Stimulated activated CD8-positive, alpha-beta memory T cell treated with anti-CD3 and anti-CD28 coated beads, Interleukin-2, amount 100 ng/mL, for 48 hours (primary cell): ENCODE results near the gene NCF2.
"Not testable (repeated sequence)": the region's sequence is repeated elsewhere in the genome, so short reads cannot be mapped to it uniquely, and the experiment has no call there.

Source experiments
- DNase-seq, 2 donors: peaks; one replicate each; pipeline ENCODE4 v3.0.0-alpha.2; 2020; ENCODE audit warnings: low read depth in 2 of 2

Gene NCF2

DNA sequence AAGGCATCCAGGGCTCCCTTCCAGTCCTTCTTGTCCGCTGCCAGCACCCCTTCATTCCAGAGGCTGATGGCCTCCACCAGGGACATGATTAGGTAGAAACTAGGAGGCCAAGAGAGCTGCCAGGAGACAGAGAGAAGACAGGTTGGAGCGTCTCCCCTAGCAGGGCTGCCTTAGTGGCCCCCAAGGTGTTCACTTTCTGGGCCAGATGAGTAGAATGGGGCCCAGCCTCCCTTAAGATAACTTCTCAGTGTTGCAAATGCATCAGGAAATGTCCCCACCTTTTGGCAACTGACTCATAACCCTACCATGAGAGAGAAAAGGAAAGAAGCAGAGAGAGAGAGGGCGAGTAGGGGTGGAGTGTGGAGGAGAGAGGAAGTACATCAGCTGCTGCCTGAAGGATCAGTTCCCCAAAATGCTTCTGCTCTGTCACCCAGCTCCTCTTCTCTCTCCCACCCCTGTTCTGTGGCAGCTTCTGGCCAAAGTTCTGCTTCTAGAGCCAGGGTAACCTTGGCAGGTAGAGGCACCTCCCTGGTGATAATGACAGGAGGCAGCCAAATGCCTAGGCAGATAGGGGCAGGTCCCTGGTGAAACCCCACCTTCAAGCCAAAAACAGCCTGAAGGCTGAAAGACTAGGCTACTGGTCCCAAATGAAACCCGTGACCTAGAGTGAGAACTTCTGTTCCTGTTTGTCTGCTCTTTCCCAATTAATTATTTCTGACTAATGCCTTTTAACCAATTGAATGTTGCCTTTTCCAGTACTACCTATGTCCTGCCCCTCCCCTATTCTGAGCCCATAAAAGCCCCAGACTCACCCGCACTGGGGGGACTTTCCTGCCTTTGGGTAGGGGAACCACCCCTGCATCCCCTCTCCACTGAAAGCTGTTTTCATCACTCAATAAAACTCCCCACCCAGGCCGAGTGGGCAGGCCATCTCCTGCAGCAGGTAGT lies at the start of gene NCF2:
TSS of gene NCF2 (minus strand) at position 216 of the 948 bp plus-strand sequence. CDS start at position 86, 130 bp downstream.
- peak in 1 of 2 donors; percentile 8 for DNase-seq

DNA sequence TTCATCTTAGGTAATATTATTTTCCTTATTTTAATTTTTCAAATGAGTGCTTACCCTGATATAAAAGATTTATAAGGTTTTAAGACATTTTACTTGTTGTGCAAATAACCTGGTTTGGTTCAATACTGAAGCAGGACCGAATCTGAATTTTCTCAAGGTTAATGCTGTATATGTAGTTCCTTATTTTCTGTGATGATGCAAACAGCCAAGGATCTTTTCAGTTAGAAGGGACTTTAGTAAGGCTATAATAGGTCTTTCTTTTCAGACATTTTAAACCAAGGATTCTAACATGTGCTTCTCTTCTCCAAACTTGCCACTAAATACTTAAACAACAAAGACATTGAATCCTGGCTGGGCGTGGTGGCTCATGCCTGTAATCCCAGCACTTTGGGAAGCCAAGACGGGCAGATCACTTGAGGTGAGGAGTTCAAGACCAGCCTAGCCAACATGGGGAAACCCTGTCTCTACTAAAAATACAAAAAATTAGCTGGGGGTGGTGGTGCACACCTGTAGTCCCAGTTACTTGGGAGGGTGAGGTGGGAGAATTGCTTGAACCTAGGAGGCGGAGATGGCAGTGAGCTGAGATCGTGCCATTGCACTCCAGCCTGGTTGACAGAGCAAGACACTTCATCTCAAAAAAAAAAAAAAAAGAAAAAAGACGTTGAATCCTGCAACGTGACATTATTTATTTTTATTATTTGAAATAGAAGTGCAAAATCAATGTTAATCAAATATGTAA lies 48.6 kb upstream of the NCF2 start:
- no peak for DNase-seq

- no peak for DNase-seq
These were observed 46.5 kb upstream of the NCF2 start for GRCh38 chr1:183636783-183637182.

- DNase-seq, result no peak
These were observed 46.0 kb upstream of the NCF2 start for GRCh38 chr1:183636334-183636682.

GRCh38 chr1:183635606-183636333 lies 45.5 kb upstream of the NCF2 start, which contains the start of gene ARPC5:
TSS of gene ARPC5 (minus strand) at chr1:183635783. CDS start at chr1:183635659, 124 bp downstream.
- DNase-seq, result peak; percentile 95 to 96

DNA sequence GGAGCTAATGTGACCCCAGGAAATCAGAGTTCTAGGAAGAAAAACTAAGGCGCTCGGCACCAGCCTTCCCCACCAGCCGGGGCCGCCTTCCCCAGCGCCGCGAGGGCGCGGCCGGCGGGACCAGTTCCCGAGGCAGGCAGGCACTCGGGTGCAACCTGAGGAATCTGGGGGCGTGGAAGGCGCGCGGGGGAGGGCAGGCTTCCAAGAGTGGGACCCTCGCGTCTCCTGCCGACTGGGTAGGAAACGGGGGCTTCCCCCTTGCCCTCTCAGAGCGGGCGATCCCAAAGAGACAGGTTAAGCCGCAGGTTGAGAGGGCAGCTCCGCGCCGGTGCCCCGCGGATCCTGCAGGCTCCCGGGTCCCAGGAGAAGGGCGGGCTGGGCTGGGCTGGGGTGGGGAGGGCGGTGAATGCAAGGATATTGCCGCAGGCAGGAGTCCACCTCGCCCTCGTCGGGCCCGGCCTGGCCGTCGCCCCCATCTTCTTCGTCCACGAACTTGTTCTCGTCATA lies 44.9 kb upstream of the NCF2 start:
- DNase-seq, result peak in 1 of 2 donors; percentile 12

DNA sequence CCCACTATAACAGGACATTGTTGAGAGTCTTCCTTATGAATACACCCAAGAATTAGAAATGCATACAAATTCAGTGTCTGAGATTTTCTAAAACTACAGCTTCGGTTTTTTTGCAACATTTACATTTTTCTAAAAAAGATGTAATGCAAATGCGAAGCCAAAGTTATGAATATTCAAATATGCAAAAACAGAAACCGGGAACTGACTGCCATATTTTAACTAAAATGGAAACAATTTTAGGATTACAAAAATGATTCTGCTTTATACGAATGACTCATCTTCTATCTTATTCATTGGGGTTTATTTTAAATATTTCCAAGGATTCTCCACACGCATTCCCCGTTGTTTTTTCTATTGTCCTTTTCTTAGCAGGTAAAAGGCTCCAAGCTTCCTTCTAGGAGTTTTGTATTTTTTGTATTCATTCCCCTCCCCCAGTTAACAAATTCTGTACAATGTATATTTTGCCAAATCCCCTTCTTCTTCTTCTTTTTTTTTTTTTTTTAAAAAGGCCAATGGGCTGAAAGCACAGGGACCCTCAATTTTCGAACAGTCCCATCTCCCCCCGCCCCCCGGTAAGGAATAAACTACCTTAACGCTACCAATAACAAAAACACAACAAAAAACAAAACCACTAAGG lies 44.3 kb upstream of the NCF2 start:
- DNase-seq, result no peak

DNA sequence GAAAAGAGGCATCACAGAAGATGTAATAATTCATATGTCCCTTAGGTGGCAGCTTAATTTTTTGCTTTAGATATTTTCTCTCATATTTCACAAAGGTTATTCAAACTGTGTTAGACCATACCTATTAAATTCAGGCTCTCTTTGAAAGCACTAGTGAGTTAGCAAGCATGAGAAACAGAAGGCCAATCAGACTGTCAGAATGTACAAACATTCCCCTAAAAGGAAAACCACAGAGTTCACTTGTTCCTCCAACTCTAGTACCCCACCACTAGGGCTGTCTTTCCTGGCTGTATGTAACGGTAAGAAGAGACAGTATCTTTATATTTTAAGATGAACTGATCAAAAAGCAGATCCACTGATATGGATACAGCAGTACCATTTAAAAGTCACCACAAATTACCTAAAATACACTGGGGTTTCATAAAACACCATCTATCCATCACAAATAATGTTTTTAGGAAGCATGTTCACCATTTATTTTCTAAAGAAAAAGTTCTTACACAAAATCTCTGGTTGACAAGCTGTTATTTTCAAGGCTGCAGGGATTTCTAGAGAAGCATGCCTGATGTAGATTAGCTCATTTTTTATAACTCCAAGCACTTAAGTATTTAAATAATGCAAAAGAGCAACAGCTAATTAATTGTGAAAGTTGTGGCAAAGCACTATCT lies 43.6 kb upstream of the NCF2 start:
- DNase-seq, result no peak

- DNase-seq, result no peak
These were observed 42.7 kb upstream of the NCF2 start for GRCh38 chr1:183632964-183633363.

- DNase-seq, result no peak
These were observed 41.9 kb upstream of the NCF2 start for GRCh38 chr1:183632114-183632513.

DNA sequence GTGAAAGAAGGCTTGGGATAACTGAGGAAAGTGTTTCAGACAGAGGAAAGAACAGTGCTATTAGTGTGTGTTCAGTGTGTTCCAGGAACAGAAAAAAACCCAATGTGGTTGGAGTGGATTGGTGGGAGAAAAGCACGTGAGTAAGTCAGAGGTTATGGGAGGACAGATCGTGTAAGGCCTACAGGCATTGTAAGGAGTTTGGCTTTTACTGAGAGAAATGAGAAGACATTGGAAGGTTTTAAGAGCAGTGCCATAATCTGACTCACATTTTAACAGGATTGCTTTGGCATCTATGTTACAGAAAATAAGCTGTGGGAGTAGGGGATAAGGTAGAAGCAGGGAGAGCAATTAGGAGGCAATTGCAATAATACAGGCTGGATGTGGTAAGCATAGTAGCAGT lies 40.5 kb upstream of the NCF2 start:
- no peak for DNase-seq

DNA sequence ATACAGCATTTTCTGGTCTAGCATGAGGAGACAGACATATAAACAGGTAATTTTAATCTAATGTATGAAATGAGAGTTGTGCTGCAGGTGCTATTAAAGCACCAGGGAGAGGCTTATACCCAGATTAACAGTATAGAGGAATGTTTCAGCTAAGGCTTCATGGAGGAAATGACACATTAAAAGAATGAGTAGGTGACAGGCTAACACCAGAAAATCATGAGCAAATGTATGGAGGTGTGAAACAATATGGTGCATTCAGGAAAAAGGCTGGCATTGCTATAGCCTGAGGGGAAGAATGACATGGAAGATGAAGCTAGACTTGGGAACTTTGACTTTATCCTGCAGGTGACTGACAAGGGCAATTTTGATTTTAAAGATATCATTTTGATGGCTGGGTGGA lies 38.3 kb upstream of the NCF2 start:
- DNase-seq, result no peak

DNA sequence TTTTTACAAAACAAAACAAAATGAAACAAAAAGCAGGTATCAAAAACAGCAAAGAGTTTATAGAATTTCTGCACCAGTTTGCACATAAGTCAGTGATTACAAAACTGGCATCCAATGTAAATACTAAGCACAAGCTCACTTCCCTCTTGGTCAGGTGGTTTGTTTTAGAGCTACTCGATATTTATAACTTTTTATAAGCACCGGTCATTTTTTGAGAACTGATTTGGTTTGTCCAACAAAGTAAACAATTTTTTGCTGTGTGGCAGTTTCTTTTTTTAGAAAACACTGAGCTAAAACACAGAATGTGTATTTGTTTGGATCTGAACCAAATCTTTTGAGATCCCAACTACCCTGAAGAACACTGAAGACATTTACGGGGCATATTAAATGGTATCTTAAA lies 36.0 kb upstream of the NCF2 start:
- not testable (repeated sequence) for DNase-seq

GRCh38 chr1:183622884-183623785 lies 32.9 kb upstream of the NCF2 start:
- DNase-seq, result peak in 1 of 2 donors; percentile 7

DNA sequence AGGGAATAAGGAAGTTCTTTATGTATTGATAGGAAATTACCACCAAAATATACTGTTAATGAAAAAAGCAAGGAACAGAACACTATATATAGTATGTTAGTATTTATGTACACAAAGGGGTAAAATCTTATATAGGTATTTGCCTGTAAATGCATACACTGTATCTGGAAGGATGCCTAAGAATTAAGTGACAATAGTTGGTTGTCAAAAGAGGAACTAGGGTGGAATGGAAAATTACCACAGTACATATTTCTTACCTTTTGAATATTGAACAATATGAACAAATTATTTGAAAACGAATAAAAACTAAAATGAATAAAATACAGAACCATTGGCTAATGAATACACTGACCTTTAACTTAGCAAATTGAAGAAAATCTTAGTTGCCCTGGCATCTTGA lies 31.8 kb upstream of the NCF2 start:
- DNase-seq, result no peak

DNA sequence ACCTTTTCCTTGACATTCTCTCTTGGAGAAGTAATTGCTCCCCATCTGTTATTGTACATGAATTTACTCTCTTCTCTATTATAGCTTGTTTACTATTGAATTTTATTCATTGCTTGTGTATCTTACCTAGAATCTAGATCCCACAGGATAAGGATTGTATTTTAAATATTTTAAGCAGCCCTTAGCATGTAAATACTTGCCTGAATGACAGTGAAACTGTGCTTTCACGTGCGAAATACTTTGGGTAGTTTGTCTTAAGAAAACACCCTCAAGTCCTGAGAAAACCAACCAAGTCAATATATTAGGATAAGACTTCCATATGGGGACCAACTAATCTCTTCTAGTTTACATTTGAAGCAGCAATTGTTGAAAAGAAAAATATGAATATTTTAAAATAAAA lies 30.1 kb upstream of the NCF2 start:
- no peak for DNase-seq

DNA sequence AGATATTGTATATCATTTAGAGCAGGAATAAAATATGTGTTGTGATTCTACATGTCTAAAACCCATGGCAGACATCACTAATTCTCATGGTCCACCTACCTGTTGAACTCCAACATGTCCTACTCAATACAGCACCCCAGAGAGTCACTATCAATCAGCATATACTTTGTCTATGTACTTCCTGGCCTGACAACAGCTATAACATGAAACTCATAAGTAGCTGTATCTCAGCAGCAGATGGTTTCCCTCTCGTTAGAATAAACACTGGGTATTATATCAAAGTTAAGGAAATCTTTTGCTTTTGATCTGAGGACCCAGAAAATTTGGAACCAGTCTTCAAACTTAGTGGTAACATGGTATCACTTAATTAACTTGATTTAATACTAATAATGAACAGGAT lies 29.5 kb upstream of the NCF2 start:
- no peak for DNase-seq

GRCh38 chr1:183618202-183618601 lies 27.9 kb upstream of the NCF2 start:
- not testable (repeated sequence) for DNase-seq

DNA sequence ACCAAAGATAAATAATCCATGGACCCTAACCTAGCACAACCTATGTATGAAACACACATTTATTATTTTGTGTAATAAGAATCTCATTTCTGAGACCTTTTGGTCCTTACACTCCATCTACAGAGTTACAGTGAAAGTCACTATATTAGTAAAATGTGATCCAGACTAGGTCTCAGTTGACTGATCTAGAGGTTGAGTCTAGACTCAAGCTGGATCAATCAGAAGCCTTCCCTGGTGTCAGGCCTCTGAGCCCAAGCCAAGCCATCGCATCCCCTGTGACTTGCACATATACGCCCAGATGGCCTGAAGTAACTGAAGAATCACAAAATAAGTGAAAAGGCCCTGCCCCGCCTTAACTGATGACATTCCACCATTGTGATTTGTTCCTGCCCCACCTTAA lies 22.7 kb upstream of the NCF2 start:
- DNase-seq, result not testable (repeated sequence)

- no peak for DNase-seq
These were observed 22.1 kb upstream of the NCF2 start for GRCh38 chr1:183612407-183612806.
